Stimulated activated memory B cell treated with anti-CD40 and anti-IgM and Interleukin-4, amounts not matched to agents 10 μg/mL and 1 μg/mL and 100 μg/mL, for 72 hours (primary cell): ENCODE results near the gene CLIP2.

ENCODE experiments used
- ATAC-seq: fragments of 150-1000 bp; cut with Tn5 transposase; 2 replicates; pipeline ENCODE4 v1.10.0; 2021
- H3K27ac Mint-ChIP-seq: one replicate; pipeline ENCODE4 v1.8.0; 2022; ENCODE audit warnings: mild to moderate bottlenecking, mixed read lengths
- H3K27me3 Mint-ChIP-seq: one replicate; pipeline ENCODE4 v1.8.0; 2022; ENCODE audit warnings: mixed read lengths
- H3K36me3 Mint-ChIP-seq: one replicate; pipeline ENCODE4 v1.8.0; 2022; ENCODE audit warnings: mixed read lengths
- H3K4me1 Mint-ChIP-seq: one replicate; pipeline ENCODE4 v1.8.0; 2022; ENCODE audit warnings: mixed read lengths
- H3K4me3 Mint-ChIP-seq: one replicate; pipeline ENCODE4 v1.8.0; 2022; ENCODE audit warnings: mild to moderate bottlenecking, moderate library complexity, mixed read lengths
- H3K9me3 Mint-ChIP-seq: one replicate; pipeline ENCODE4 v1.8.0; 2022; ENCODE audit warnings: mixed read lengths

CLIP2 gene

GRCh38 chr7:74454021-74454924 lies 165.1 kb downstream of the CLIP2 start:
- Mint-ChIP-seq H3K4me3 (peak overlapping the region; percentile 76), H3K27ac (peak overlapping the region; percentile 42)
- ATAC-seq, result peak; percentile 9

GRCh38 chr7:74454925-74455288 lies 165.7 kb downstream of the CLIP2 start:
- no peaks in the 10 kb centered on the region for H3K36me3 Mint-ChIP-seq
- H3K27ac Mint-ChIP-seq, result peak overlapping the region; percentile 60
- peak overlapping the region; percentile 43 for H3K4me3 Mint-ChIP-seq

More at GRCh38 chr7:74454021-74454924, 165.1 kb downstream of the CLIP2 start:
- H3K36me3 Mint-ChIP-seq, result no peaks in the 10 kb centered on the region
- peaks cover 7% of the 10 kb centered on the region for H3K4me1 Mint-ChIP-seq
- H3K27me3 Mint-ChIP-seq, result peaks cover 52% of the 10 kb centered on the region
- no peaks in the 10 kb centered on the region for H3K9me3 Mint-ChIP-seq

GRCh38 chr7:74455291-74455804 lies 166.1 kb downstream of the CLIP2 start:
- H3K27ac Mint-ChIP-seq, result peak overlapping the region; percentile 60
- no peaks in the 10 kb centered on the region for H3K9me3 Mint-ChIP-seq
- ATAC-seq, result no peak
- H3K27me3 Mint-ChIP-seq, result peaks cover 48% of the 10 kb centered on the region
- H3K36me3 Mint-ChIP-seq, result no peaks in the 10 kb centered on the region
- H3K4me1 Mint-ChIP-seq, result peaks cover 7% of the 10 kb centered on the region
- no peak overlapping the region for H3K4me3 Mint-ChIP-seq

More at GRCh38 chr7:74454925-74455288, 165.7 kb downstream of the CLIP2 start:
- Mint-ChIP-seq H3K4me1 (peaks cover 7% of the 10 kb centered on the region), H3K27me3 (peaks cover 48% of the 10 kb centered on the region), H3K9me3 (no peaks in the 10 kb centered on the region)
- ATAC-seq, result no peak
